Smooth muscle cell (in vitro differentiated cells): ENCODE measurements around the gene CYP46A1. TPM values are rescaled to one million over a fixed set of nuclear protein-coding genes. Genes with fewer than 3 reads are reported as not detected.

Experiments
- DNase-seq: peaks from one replicate; lab custom pipeline; 2025; ENCODE audit not compliant: unreplicated experiment; lab: John Stamatoyannopoulos, UW
- H2AFZ ChIP-seq: fragments of 200-600 bp; sonication (generic); 2 replicates; pipeline ENCODE4 v1.6.0; 2016; ENCODE audit warnings: antibody characterized with exemption, low read depth, mild to moderate bottlenecking
- H3F3A ChIP-seq: fragments of 200-600 bp; sonication (generic); 2 replicates; pipeline ENCODE4 v1.6.0; 2017; ENCODE audit warnings: antibody characterized with exemption, low read depth
- H3K27ac ChIP-seq: fragments of 200-600 bp; sonication (generic); 2 replicates; pipeline ENCODE4 v1.5.1; 2016; ENCODE audit warnings: low read depth, mild to moderate bottlenecking
- H3K27me3 ChIP-seq: fragments of 200-600 bp; sonication (generic); 2 replicates; pipeline ENCODE4 v1.6.1; 2016; ENCODE audit warnings: low read depth, mild to moderate bottlenecking
- H3K36me3 ChIP-seq: fragments of 200-600 bp; sonication (generic); 2 replicates; pipeline ENCODE4 v1.5.1; 2016; ENCODE audit warnings: low read depth
- H3K4me1 ChIP-seq: fragments of 200-600 bp; sonication (generic); 2 replicates; pipeline ENCODE4 v1.5.1; 2016; ENCODE audit warnings: low read depth
- H3K4me2 ChIP-seq: fragments of 200-600 bp; sonication (generic); 2 replicates; pipeline ENCODE4 v1.6.0; 2016; ENCODE audit warnings: mild to moderate bottlenecking
- H3K4me3 ChIP-seq: fragments of 200-600 bp; sonication (generic); 2 replicates; pipeline ENCODE4 v1.5.1; 2016; ENCODE audit warnings: mild to moderate bottlenecking
- H3K79me2 ChIP-seq: fragments of 200-600 bp; sonication (generic); 2 replicates; pipeline ENCODE4 v1.6.0; 2016; ENCODE audit warnings: low read depth, mild to moderate bottlenecking
- H3K9ac ChIP-seq: fragments of 200-600 bp; sonication (generic); 2 replicates; pipeline ENCODE4 v1.6.0; 2016; ENCODE audit warnings: low read depth
- H3K9me3 ChIP-seq: fragments of 200-600 bp; sonication (generic); replicated peaks from 2 replicates; pipeline ENCODE4 v1.5.1; 2016; ENCODE audit warnings: low read depth
- H4K20me1 ChIP-seq: fragments of 200-600 bp; sonication (generic); 2 replicates; pipeline ENCODE4 v1.6.0; 2016; ENCODE audit warnings: low read depth
- CTCF ChIP-seq: fragments of 200-600 bp; sonication (generic); IDR thresholded peaks from 2 replicates; pipeline ENCODE4 v1.5.1; 2017; ENCODE audit warnings: borderline replicate concordance, mild to moderate bottlenecking, antibody characterized with exemption; ENCODE audit not compliant: insufficient read depth, poor library complexity, severe bottlenecking
- WGBS: methylation state at CpG from one replicate; pipeline ENCODE4 v1.1.7; 2016; ENCODE audit warnings: low lambda C conversion rate; 5-methylcytosine and 5-hydroxymethylcytosine counted together
- polyA plus RNA-seq: library from polyadenylated mRNA; unstranded; fragments of >200 nt; fragmentation: Nextera tagmentation; extraction: Ambion mirVana; gene quantifications from 2 replicates; pipeline ENCODE4 v1.2.1, GENCODE V29; 2016
- total RNA-seq: library from RNA; depleted of rRNA; stranded (reverse); fragments of >200 nt; gene quantifications from 2 replicates; pipeline ENCODE4 v1.2.3, GENCODE V29; 2014

CYP46A1 gene
- total and polyA plus RNA-seq, 2 experiments from 2014 or later = 0.63 to 1.0 TPM

GRCh38 chr14:99698236-99698635 is 14.1 kb downstream of the CYP46A1 start:
- no peak overlapping the region for H2AFZ ChIP-seq
- H3K4me1 ChIP-seq = no peaks in the 10 kb centered on the region
- no peak overlapping the region for H3K4me3 ChIP-seq
- no peaks in the 10 kb centered on the region for H4K20me1 ChIP-seq
- 90% methylated on average over 6 of the region's 6 CpGs for WGBS
- DNase-seq = no peak
- H3K27ac ChIP-seq = no peak overlapping the region
- no peaks in the 10 kb centered on the region for H3K36me3 ChIP-seq
- TF ChIP-seq CTCF = no peak
- no peaks in the 10 kb centered on the region for H3F3A ChIP-seq
- no peak overlapping the region for H3K9ac ChIP-seq
- no peaks in the 10 kb centered on the region for H3K27me3 ChIP-seq
- peaks cover 8% of the 10 kb centered on the region for H3K9me3 ChIP-seq
- H3K4me2 ChIP-seq = no peak overlapping the region
- no peaks in the 10 kb centered on the region for H3K79me2 ChIP-seq

GRCh38 chr14:99698642-99699041 is 14.5 kb downstream of the CYP46A1 start:
- H3K79me2 ChIP-seq = no peaks in the 10 kb centered on the region
- no peak overlapping the region for H3K4me3 ChIP-seq
- H3K9ac ChIP-seq = no peak overlapping the region
- H3K27me3 ChIP-seq = no peaks in the 10 kb centered on the region
- no peaks in the 10 kb centered on the region for H3K36me3 ChIP-seq
- H4K20me1 ChIP-seq = no peaks in the 10 kb centered on the region
- 91% methylated on average over 5 of the region's 5 CpGs for WGBS
- H3F3A ChIP-seq = no peaks in the 10 kb centered on the region
- no peak overlapping the region for H3K27ac ChIP-seq
- H3K4me2 ChIP-seq = no peak overlapping the region
- H3K9me3 ChIP-seq = peaks cover 9% of the 10 kb centered on the region
- no peak for TF ChIP-seq CTCF
- DNase-seq = no peak
- no peaks in the 10 kb centered on the region for H3K4me1 ChIP-seq
- H2AFZ ChIP-seq = no peak overlapping the region

- no peak for TF ChIP-seq CTCF
- WGBS = 93% methylated on average over 12 of the region's 12 CpGs
Measured at GRCh38 chr14:99699085-99699760, 15.1 kb downstream of the CYP46A1 start.

GRCh38 chr14:99699861-99700260 is 15.8 kb downstream of the CYP46A1 start:
- no peaks in the 10 kb centered on the region for H3F3A ChIP-seq
- no peak overlapping the region for H3K4me3 ChIP-seq
- H3K79me2 ChIP-seq = no peaks in the 10 kb centered on the region
- no peaks in the 10 kb centered on the region for H3K36me3 ChIP-seq
- H3K9ac ChIP-seq = no peak overlapping the region
- peaks cover 9% of the 10 kb centered on the region for H3K9me3 ChIP-seq
- WGBS = 97% methylated on average over 16 of the region's 16 CpGs
- DNase-seq = no peak
- H3K4me1 ChIP-seq = no peaks in the 10 kb centered on the region
- H2AFZ ChIP-seq = no peak overlapping the region
- no peaks in the 10 kb centered on the region for H3K27me3 ChIP-seq
- no peaks in the 10 kb centered on the region for H4K20me1 ChIP-seq
- no peak overlapping the region for H3K4me2 ChIP-seq
- no peak overlapping the region for H3K27ac ChIP-seq
- TF ChIP-seq CTCF = no peak

More at GRCh38 chr14:99699085-99699760, 15.1 kb downstream of the CYP46A1 start:
- Histone ChIP-seq H3K79me2 (no peaks in the 10 kb centered on the region), H4K20me1 (no peaks in the 10 kb centered on the region), H3K4me2 (no peak overlapping the region), H3K36me3 (no peaks in the 10 kb centered on the region), H3K9ac (no peak overlapping the region), H3K27ac (no peak overlapping the region), H3K27me3 (no peaks in the 10 kb centered on the region), H3K9me3 (peaks cover 9% of the 10 kb centered on the region), H2AFZ (no peak overlapping the region), H3F3A (no peaks in the 10 kb centered on the region), H3K4me3 (no peak overlapping the region), H3K4me1 (no peaks in the 10 kb centered on the region)
- no peak for DNase-seq
